EL (cell line): Measurements from ENCODE around the gene BRAT1.
A peak's percentile ranks its signal among the peaks of the same experiment; 100 is the strongest.
"Not testable (repeated sequence)": the region's sequence is repeated elsewhere in the genome, so short reads cannot be mapped to it uniquely, and the experiment has no call there.

Source experiments
- DNase-seq: peaks from one replicate; pipeline ENCODE4 v3.0.0-alpha.2; 2016

Gene BRAT1

DNA sequence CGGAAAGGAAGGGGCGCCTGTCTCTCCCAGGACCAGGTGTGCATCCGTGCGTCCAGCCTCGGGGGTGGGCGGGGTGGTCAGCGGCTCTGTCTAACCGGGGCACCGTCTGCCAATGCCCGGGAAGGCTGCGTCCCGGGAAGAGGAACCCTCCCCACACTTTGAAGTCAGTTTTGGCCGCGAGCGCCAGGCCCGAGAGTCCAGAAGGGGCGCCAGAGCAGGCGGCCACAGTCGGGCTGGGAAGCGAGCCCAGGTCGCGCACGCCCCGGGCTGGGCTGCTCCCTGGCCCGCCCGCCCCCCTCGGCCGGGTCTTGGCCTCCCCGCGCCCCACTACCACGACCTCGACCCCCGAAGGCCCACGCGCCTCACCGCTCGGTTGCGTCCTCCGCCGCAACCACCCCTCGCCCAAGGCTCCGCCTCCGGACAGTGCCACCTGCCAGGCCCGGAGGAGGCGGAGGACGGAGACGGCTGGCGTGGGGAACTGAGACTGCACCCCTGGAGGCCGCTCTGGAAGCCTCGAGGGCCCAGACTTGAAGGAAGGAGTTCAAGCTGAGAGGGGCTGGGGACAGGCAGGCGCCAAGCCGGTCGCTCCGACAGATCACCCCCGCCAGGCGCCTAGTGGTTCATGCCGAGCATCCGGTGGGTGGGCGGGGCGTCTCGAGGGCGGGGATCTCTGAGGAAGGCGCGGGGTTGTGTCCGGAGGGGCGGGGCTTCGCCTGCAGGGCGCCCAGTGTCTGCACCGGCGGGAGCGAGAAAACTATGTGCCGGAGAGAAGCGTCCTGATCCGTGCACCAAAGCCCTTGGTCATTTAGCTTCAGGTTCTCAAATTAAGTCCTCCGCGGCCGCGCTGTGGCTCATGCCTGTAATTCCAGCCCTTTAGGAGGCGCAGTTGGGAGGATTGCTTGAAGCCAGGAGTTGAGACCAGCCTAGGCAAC lies at the start of gene BRAT1:
TSS of gene BRAT1 (minus strand) at position 404 of the 932 bp plus-strand sequence. CDS start 1,093 bp downstream, outside the sequence.
- DNase-seq, result peak; percentile 95

DNA sequence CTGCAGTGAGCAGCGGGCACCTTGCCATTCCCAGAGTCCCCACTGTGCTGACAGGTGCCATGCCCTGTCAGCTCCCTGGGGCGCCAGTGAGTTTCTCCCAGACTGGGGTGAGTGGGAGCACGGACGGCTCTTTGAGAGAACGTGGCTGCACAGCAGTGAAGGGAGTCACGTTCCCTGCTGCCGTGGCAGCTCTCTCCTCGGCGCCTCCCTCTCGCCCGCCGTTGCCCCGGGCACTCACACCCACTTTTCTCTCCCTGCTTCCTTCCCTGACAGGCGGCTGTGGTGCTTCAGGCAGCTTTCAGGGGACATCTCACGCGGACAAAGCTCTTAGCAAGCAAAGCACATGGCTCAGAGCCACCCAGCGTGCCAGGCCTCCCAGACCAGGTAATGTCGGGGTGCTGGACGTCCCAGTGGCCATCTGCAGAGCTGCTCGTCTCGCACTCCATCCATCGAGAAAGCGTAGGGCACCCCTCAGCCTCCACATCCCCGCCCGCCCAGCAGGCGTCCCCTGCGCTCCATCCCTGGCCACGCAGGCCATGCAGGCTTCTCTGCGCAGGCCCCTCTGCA lies 49.4 kb upstream of the BRAT1 start:
- DNase-seq, result no peak

- DNase-seq, result no peak
These were observed 48.0 kb upstream of the BRAT1 start for GRCh38 chr7:2603044-2603965.

DNA sequence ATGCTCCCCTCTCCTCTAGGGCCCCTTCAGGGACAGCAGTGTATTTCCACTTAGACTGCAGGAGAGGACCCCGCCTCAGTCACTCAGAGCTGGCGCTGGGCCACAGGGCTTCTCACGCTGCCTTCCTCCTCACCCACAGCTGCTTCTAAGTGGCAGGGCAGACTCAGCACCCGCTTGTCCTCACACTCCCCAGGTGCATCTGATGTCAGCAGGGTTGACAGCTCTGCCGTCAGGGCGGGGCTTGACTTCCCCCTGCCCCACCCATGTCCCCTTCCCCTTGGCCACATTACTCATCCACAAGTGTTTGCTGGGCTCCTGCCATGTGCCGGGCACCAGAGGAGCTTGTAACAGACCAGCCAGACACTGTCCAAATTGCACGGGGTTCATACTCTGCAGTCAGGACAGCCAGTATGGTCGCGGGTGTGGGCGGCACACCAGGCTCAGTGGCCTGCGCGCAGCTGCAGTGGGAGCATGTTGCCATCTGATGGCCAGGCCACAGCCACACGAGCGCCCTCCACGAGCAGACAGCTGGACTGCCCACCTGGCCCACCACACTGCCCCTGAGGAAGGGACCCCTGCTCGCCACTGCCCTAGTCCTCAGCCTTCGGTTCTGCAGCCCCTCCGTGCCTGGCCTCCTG lies 47.2 kb upstream of the BRAT1 start:
- no peak for DNase-seq

DNA sequence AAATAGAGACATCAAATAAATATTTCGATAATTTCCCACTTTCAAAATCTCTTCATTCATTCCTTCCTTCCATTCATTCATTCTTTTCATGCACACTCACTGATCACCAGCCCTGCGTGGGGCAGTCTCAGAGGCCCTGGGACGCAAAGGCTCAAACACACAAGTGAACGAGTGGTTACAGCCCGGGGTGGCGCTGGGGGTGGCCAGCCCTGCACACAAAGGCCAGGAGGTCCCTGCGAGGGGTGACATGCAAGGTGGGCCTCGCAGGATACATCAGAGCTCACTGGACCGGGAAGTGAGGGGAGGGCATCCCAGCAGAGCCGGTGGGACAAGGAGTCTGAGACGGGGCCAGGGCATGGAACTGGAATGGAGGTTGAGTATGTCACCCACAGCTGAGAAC lies 46.6 kb upstream of the BRAT1 start:
- DNase-seq, result no peak

DNA sequence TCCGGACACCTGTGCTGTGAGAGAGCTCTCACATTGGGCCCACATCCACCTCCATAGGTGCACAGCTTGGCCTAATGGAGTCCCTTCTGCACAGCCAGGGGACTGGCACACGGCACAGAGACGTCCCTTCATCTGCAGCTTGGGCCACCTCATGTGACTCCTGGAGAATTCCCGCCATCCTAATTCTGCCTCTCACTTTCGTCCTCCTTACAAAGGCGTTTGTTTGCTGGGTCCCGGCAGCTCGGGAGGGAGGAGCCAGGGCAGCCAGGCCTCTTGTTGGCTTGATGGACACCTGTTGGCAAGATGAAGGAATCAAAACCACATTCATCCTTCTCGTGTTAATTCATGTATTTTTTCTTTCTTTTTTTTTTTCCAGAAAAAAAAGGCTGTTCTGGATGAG lies 45.7 kb upstream of the BRAT1 start:
- DNase-seq, result no peak

DNA sequence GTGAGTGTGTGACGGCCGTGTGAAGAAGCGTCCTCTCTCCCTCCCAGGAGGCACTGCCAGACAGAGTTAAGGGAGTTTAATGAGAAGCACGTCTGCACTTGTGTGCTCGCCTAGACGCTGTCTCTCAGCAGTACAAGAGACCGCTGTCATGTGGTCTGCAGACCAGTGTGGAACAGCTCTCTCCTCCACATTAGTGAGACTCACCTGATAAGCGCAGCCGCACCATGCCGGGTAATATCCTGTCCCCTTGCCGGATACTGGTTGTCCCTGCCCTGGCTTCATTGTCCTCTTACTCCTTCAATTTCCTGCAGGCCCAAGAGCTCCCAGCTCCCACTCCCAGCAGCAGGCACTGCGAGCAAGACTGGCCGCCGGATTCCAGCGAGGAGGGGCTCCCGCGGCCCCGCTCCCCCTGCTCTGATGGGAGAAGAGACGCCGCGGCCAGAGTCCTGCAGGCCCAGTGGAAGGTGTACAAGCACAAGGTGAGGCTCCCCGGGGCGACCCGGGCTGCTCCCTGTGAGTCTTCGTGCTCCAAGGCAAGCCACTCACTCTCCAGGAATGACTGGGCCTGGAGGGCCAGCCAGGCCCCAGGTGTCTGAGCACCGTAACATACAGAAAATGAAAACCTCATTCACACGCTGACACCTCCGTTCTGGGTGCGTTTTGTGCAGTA lies 43.0 kb upstream of the BRAT1 start:
- no peak for DNase-seq

- no peak for DNase-seq
These were observed 41.9 kb upstream of the BRAT1 start for GRCh38 chr7:2597273-2597640.

- DNase-seq, result no peak
These were observed 41.3 kb upstream of the BRAT1 start for GRCh38 chr7:2596464-2597272.

GRCh38 chr7:2595258-2595860 lies 40.0 kb upstream of the BRAT1 start:
- no peak for DNase-seq

DNA sequence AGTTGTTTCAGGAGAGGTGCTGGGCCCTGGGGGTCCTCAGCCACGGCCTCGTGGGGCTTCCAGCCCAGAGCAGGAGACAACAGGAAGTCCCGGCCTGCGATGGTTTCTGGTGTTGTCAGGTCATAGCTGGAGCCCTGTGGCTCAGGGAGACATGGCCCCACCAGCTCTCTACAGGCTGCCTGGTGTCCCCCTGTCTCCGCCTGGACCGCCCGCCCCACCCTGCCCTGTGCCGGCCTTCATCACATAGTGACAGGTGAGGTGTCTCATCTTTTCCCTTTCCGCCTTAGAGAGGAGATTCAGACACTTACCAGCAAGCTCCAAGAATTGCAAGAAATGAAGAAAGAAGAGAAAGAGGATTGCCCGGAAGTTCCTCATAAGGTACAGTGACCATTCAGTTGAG lies 39.3 kb upstream of the BRAT1 start:
- no peak for DNase-seq

DNA sequence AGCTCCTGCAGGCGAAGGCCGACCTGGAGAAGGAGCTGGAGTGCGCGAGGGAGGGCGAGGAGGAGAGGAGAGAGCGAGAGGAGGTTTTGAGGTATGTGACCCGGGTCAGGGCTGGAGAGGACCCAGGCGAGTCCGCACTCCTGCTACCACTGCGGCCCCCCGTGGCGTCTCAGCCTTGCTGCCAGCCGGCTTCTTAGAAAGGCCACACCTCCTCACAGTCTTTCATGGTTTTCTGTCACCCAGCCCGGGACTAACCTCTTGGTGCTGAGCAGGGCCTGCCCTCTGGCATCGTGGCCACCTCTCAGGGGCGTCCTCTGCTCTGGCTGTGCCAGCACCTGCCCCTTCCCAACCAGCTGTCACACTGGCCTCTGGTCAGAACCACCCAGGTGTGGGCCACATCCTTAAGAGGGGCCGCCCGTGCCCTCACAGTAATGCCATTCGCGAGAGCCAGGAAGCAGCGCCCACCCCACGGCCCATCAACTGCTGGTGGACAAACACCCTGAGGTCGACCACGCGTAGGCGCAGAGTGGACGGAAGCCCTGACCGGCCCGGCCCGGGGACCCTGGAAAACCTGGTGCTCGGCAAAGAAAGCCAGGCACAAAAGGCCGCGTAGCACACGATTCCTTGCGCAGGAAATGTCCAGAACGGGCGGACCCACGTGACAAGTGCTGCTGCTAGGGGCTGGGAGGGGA lies 37.9 kb upstream of the BRAT1 start:
- no peak for DNase-seq

DNA sequence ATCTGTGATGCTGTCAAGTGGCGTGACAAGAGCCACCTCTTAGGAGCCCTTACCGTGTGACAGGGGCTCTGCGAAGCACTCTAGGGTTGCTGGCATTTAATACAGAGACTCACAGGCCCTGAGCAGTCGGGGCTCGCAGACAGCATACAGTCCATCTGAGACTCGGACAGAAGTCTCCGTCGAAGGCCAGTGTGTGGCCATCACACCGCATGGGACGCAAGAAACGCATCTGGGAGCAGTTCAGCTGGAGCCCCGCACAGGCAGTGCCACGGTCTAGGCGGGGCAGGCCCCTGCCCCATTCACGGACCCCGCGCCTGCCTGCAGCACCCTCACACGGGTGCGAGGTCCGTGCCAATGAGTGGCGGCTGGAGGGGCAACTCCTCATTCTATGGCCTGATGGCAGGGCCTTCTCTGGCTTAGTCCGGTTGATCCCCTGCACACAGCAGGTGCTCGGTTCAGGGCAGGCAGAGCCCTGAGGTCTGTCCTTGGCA lies 37.1 kb upstream of the BRAT1 start:
- DNase-seq, result no peak

- DNase-seq, result not testable (repeated sequence)
These were observed 34.6 kb upstream of the BRAT1 start for GRCh38 chr7:2589941-2590340.

- DNase-seq, result no peak
These were observed 34.0 kb upstream of the BRAT1 start for GRCh38 chr7:2589341-2589740.

DNA sequence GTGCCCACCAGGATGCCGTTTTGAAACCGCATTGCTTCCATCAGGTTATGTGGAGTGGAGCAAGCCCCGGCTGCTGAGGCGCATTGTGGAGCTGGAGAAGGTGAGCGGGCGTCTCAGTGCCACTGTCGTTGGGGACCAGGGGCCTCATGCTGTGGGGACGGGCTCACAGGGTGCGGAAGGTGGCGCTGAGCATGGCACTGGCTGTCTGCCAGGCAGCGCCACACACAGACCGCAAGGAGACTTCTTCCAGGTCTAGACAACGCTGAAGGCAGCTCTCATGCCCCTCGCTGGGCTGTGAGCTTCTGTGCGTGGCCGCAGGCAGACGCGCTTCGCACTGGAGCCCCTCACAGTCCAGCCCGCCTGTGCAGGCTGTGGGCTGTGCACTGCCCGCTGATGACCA lies 32.5 kb upstream of the BRAT1 start:
- DNase-seq, result no peak

GRCh38 chr7:2587134-2587533 lies 31.8 kb upstream of the BRAT1 start:
- DNase-seq, result no peak

GRCh38 chr7:2586326-2587020 lies 31.1 kb upstream of the BRAT1 start:
- DNase-seq, result no peak

- no peak for DNase-seq
These were observed 30.1 kb upstream of the BRAT1 start for GRCh38 chr7:2585446-2585845.
